Stomach (tissue), 9 donors: ENCODE data around the gene CWC25. TPM values are rescaled to one million over a fixed set of nuclear protein-coding genes. Genes with fewer than 3 reads are reported as not detected.
"Not testable (repeated sequence)": the region's sequence is repeated elsewhere in the genome, so short reads cannot be mapped to it uniquely, and the experiment has no call there.

ENCODE experiments used
- DNase-seq, 2 donors: peaks; one replicate each; pipeline versions ENCODE4 v3.0.0 to v3.0.0-alpha.2; 2013 to 2019
- H3K27ac ChIP-seq, 5 donors: fragments of 200-600 bp in 4 of 5; sonication (generic) in 4 of 5; one replicate each; pipeline ENCODE4 v1.5.1; 2013 to 2019; ENCODE audit warnings: mild to moderate bottlenecking in 1 of 5, moderate library complexity in 1 of 5
- H3K27me3 ChIP-seq, 3 donors: fragments of 200-600 bp; sonication (generic); one replicate each; pipeline ENCODE4 v1.5.1; 2017 to 2019; ENCODE audit warnings: mixed run types in 1 of 3
- H3K36me3 ChIP-seq, 4 donors: fragments of 200-600 bp; sonication (generic); 1 replicate in 3 of 4; 2 replicates in 1 of 4; pipeline ENCODE4 v1.5.1; 2016 to 2019
- H3K4me1 ChIP-seq, 4 donors: fragments of 200-600 bp; sonication (generic); one replicate each; pipeline ENCODE4 v1.5.1; 2016 to 2019
- H3K4me3 ChIP-seq, 4 donors: fragments of 200-600 bp; sonication (generic) in 3 of 4; one replicate each; pipeline ENCODE4 v1.5.1; 2016 to 2019; ENCODE audit warnings: mild to moderate bottlenecking in 1 of 4
- H3K9me3 ChIP-seq, 4 donors: fragments of 200-600 bp; sonication (generic); one replicate each; pipeline ENCODE4 v1.5.1; 2016 to 2019
- CTCF ChIP-seq, 7 experiments: fragments of 450-650 bp in 4 of 7; fragments of 200-600 bp in 3 of 7; sonication (generic) in 3 of 7; IDR thresholded peaks; one replicate each; pipeline ENCODE4 v1.5.1; 2016 to 2019; ENCODE audit warnings: antibody characterized with exemption in 7 of 7, control low read depth in 2 of 7, mild to moderate bottlenecking in 1 of 7
- EP300 ChIP-seq: sonication (generic); formaldehyde crosslinking; IDR thresholded peaks from one replicate; pipeline ENCODE4 v1.6.1; 2017; ENCODE audit warnings: antibody characterized with exemption
- POLR2A ChIP-seq, 4 donors: fragments of 450-650 bp; IDR thresholded peaks; one replicate each; pipeline ENCODE4 v1.6.1; 2016; ENCODE audit warnings: antibody characterized with exemption in 4 of 4, control low read depth in 2 of 4, mild to moderate bottlenecking in 1 of 4, moderate library complexity in 1 of 4
- POLR2AphosphoS5 ChIP-seq, 3 donors: sonication (generic); formaldehyde crosslinking; IDR thresholded peaks; one replicate each; pipeline ENCODE4 v1.6.1; 2016; ENCODE audit warnings: antibody characterized with exemption in 3 of 3
- WGBS, 5 donors: extraction: QIAGEN DNeasy Blood & Tissue Kit in 3 of 5; methylation state at CpG; one replicate each; pipeline versions ENCODE4 v1.1.5 to v1.1.7; 2013 to 2018; 5-methylcytosine and 5-hydroxymethylcytosine counted together
- intact Hi-C: fragments of 100-400 bp; cut with DNase I; formaldehyde crosslinking; loops from one replicate; pipeline ENCODE4 v1.15.1; 2023; ENCODE audit warnings: low total_unique reads
- polyA plus RNA-seq, 3 donors: library from polyadenylated mRNA; stranded (reverse); fragments of 200-250 nt; gene quantifications; one replicate each; pipeline ENCODE4 v1.2.3, GENCODE V29; 2013
- total RNA-seq, 5 donors: library from RNA; depleted of rRNA; stranded (reverse); fragments of >200 nt; gene quantifications; one replicate each; pipeline versions ENCODE4 v1.1.0 to v1.2.3, GENCODE V29; 2014 to 2016
- donor health status: healthy with polysubstance abuse.
- donor health status: Bipolar disorder and iron deficiency.
- donor health status: healthy.

The CWC25 gene
- total and polyA plus RNA-seq, 8 donors, result 5.9 to 146 (median 29.9) TPM

GRCh38 chr17:38861399-38861843, 36.3 kb upstream of the CWC25 start:
- intact Hi-C loops, result no loop called here
- no peak for DNase-seq
- Histone ChIP-seq H3K27me3 (no peaks in the 10 kb centered on the region), H3K36me3 (no peaks in the 10 kb centered on the region), H3K9me3 (no peaks in the 10 kb centered on the region), H3K27ac (no peak overlapping the region), H3K4me3 (no peak overlapping the region), H3K4me1 (no peaks in the 10 kb centered on the region)
- TF ChIP-seq POLR2AphosphoS5 (IDR thresholded peaks at IDR 0.05), result no peak
- no peak for TF ChIP-seq POLR2A (IDR thresholded peaks at IDR 0.05)
- WGBS, 5 donors, result 21 to 40% (median 34%) methylated on average over 8 of the region's 8 CpGs

- Histone ChIP-seq H3K36me3 (peaks cover under 1 to 5% (median 3%) of the 10 kb centered on the region in 4 donors), H3K27ac (no peak overlapping the region), H3K27me3 (no peaks in the 10 kb centered on the region), H3K9me3 (no peaks in the 10 kb centered on the region), H3K4me3 (no peak overlapping the region), H3K4me1 (peaks cover 6 to 17% (median 12%) of the 10 kb centered on the region in 4 donors)
- intact Hi-C loops, result no loop called here
- TF ChIP-seq CTCF (IDR thresholded peaks at IDR 0.05), result no peak
- no peak for TF ChIP-seq EP300
- TF ChIP-seq POLR2AphosphoS5 (IDR thresholded peaks at IDR 0.05), result no peak
- no peak for TF ChIP-seq POLR2A (IDR thresholded peaks at IDR 0.05)
- 72 to 83% (median 78%) methylated on average over 5 of the region's 5 CpGs for WGBS, 5 donors
- DNase-seq, result no peak
These were observed 32.1 kb upstream of the CWC25 start for GRCh38 chr17:38857271-38857670.

GRCh38 chr17:38855101-38855714, 30.1 kb upstream of the CWC25 start:
- 81 to 96% (median 92%) methylated on average over 28 of the region's 28 CpGs for WGBS, 5 donors
- Histone ChIP-seq H3K36me3 (peaks cover 19 to 26% (median 24%) of the 10 kb centered on the region in 4 donors), H3K4me1 (peaks cover 18 to 38% (median 31%) of the 10 kb centered on the region in 4 donors)
- intact Hi-C loops, H3K27me3 ChIP-seq, DNase-seq, H3K4me3 ChIP-seq, H3K27ac ChIP-seq, H3K9me3 ChIP-seq: not testable (repeated sequence)

GRCh38 chr17:38853292-38854219, 28.4 kb upstream of the CWC25 start, which contains the start of gene RPL23:
RPL23 (minus strand) TSS chr17:38853721; CDS start chr17:38853710, 11 bp downstream.
- no peaks in the 10 kb centered on the region for H3K27me3 ChIP-seq
- 0 to 1% (median 0%) methylated on average over 40 to 48 of the region's 48 CpGs for WGBS, 5 donors
- peak within 1 kb of the TSS; percentile 52 to 73 (median 66) for H3K4me3 ChIP-seq
- H3K4me1 ChIP-seq, result peaks cover 18 to 51% (median 35%) of the 10 kb centered on the region in 4 donors
- H3K9me3 ChIP-seq, result no peaks in the 10 kb centered on the region
- intact Hi-C loops, result no loop called here
- peak within 1 kb of the TSS; percentile 55 to 96 (median 92) for H3K27ac ChIP-seq
- peak; percentile 96 to 99 for DNase-seq
- no peak for TF ChIP-seq EP300
- TF ChIP-seq POLR2A (IDR thresholded peaks at IDR 0.05), result peak in 2 of 4 donors; percentile 69 to 77
- peak; percentile 95 to 99 (median 98) for TF ChIP-seq POLR2AphosphoS5 (IDR thresholded peaks at IDR 0.05)
- no peak for TF ChIP-seq CTCF (IDR thresholded peaks at IDR 0.05)
- peaks cover 35 to 42% (median 40%) of the 10 kb centered on the region in 4 donors for H3K36me3 ChIP-seq

GRCh38 chr17:38852771-38853291, 27.7 kb upstream of the CWC25 start:
- peaks cover 42 to 49% (median 48%) of the 10 kb centered on the region in 4 donors for H3K36me3 ChIP-seq
- TF ChIP-seq POLR2A (IDR thresholded peaks at IDR 0.05) (no peak), CTCF (IDR thresholded peaks at IDR 0.05) (no peak), POLR2AphosphoS5 (IDR thresholded peaks at IDR 0.05) (no peak), EP300 (no peak)
- 0 to 1% (median 1%) methylated on average over 19 of the region's 19 CpGs for WGBS, 5 donors
- H3K4me1 ChIP-seq, result peaks cover 18 to 51% (median 35%) of the 10 kb centered on the region in 4 donors
- intact Hi-C loops, result no loop called here
- H3K27ac ChIP-seq, result peak overlapping the region; percentile 55 to 96 (median 92)
- peak overlapping the region; percentile 52 to 73 (median 66) for H3K4me3 ChIP-seq
- no peaks in the 10 kb centered on the region for H3K9me3 ChIP-seq
- DNase-seq, result peak in 1 of 2 donors; percentile 52
- H3K27me3 ChIP-seq, result no peaks in the 10 kb centered on the region
